SW 1271 (cell line): ENCODE measurements around the gene RDH8.
"Not testable (repeated sequence)": the region's sequence is repeated elsewhere in the genome, so short reads cannot be mapped to it uniquely, and the experiment has no call there.

Experiments used
- DNase-seq, 2 experiments: peaks; one replicate each; lab custom pipeline; 2025; lab: John Stamatoyannopoulos, UW

The RDH8 gene

DNA sequence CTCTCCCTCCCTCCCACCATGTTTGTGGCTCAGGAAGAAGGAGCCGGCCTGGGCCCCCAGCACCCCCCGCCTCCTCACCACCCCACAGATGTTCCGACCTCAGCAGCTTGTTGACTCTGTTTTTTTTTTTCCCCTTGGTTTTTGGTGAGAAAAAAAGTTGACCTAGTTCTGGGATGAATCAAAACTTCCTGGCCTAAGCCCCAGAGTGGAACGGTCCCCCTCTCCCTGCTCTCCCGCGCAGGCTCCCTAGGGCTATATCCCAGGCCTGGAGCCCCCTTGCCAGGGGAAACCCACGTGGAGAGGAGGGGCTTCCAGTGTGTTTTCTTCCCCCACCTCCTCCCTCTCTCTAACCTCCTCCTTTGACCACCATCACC lies 7.0 kb upstream of the RDH8 start:
- no peak for DNase-seq

DNA sequence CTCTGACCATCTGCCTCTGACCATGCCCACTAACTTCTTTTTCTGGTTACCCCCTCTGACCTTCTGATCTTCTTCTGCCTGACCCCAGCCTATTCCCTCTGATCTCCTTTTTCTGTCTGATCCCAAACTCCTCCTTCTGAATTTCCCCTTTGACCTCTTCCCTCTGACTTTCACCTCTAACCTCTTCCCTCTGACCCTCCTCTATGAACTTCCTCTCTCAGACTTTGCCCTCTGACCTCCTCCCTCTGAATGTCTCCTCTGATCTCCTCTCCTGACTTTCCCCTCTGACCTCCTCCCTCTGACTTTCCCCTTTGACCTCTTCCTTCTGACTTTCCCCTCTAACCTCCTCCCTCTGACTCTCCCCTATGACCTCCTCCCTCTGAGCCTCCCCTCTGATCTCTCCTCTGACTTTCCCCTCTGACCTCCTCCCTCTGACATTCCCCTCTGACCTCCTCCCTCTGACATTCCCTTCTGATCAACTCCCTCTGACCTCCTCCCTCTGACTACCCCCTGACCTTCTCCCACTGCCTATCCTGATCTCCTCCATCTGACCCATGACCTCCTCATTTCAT lies 6.4 kb upstream of the RDH8 start:
- DNase-seq, result no peak

DNA sequence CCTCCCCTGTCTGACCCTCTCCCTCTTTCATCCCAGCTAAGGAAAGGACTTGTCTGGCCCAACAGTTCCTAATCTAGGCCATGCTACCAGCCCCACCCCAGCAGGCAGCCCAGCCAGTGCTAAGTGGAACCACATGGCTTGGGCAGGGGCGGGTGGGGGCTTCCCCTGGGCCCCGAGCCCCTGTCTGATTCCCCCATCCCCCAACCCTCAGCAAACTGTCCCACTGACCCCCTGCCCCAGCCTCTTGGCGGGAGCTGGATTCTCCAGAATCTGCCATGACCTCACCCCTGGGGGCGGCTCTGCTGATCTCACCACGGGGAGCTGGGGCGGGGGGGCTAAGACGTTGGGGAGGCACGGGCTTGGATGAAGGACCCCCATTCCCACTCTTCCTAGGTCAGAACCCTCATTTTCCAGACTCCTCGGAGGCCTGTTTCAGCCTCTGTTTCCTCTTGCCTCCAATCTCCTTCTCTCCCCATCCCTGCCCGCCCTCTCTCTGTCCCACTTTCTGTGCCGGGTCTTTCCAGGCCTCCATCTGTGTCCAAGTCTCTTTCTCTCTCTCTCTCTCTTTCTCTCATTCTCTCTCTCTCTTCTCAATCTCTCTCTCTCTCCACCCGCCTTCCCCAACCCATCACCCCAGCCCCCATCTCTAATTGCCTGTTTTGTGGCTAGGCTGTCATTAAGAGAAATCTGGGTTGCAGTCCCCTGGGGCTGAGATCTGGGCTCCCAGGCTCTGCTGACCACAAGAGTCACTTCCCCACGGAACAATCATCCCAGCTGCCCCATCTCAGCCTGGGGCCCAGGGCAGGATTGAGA lies 5.7 kb upstream of the RDH8 start:
- DNase-seq, result no peak

DNA sequence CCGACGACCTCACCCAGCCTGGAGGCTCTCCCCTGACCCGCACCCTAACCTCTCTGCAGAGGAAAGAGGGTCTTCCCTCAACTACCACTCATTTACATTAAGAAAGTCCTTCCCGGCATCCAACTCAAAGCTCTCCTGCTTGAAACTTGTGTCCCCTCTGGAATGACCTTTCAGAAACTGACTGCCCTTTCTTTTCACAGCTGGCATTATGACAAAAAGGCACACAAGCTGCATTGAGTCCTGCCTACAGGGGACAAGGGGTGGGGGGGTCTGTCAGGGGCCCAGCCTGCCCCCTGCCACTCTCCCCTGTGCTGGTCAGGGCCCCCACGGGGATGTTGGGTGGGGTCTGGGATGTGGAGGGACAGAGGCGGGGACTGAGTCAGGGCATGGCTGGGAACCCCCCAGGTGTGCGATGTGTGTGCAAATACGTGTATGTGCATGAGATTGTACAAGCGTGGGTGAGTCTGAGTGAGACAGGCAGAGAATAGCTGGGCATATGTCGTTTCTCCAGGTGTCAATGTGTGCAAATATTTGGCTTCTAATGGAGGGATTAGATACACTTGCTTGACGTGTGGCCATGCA lies 5.0 kb upstream of the RDH8 start:
- no peak for DNase-seq

DNA sequence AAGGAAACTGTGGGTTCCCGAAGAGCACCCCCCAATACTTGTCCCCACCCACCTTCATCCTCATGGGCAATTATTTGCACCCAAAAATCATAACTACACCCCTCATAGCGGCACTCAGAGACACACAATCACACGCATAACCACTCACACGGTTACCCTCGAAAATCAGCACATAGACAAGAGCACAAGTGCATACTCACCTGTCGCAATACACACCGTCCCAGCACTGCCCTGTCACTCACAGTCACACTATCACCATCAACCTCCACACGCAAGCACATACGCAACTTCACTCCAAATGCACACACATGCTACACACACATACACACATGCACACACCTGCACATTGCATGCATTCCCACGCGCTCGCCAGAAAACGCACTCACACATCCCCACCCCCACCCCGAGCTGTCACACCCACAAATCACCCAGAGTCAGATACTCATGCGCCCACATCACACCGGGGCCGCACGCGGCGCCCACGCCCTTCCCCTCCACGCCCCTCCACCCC lies 3.5 kb upstream of the RDH8 start:
- no peak for DNase-seq

DNA sequence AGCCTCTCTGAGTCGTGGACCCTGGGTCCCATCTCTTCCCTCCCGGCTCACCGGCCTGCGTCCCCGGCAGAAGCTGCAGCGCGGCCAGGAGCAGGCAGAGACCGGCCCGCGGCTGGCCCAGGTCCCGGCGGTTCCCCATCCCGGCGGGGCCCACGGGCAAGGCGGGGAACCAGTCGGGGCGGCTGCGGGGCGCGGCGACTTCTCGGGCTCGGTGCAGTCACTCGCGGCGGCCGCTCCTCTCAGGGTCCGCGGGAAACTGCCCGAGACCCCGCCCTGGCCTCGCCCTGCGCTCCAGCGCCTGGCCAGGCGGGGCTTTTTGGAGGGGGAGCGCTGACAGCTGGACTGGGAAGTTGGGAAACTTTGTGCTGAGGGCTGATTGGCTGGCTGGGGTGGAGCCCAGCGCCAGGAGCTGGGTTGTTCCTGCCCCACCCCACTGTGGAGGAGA lies 3.0 kb upstream of the RDH8 start, which contains the start of gene COL5A3:
Gene COL5A3 (minus strand): TSS at position 258 of the 445 bp plus-strand sequence. CDS start 119 bp downstream, at position 139.
- no peak for DNase-seq

DNA sequence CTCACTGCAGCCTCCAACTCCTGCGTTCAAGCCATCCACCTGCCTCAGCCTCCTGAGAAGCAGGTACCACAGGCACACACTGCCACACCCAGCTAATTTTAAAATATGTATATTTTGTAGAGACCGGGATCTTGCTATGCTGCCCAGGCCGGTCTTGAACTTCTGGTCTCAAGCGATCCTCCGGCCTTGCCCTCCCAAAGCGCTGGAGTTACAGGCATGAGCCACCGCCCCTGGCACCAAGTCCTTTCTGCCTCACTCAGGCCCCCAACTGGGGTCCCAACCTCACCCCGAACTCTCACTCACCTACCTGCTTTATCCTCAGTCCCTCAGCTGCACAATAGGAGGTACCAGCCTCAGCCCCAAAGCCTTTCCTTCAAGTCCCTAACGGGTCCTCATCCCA lies 2.3 kb upstream of the RDH8 start:
- DNase-seq, result no peak

DNA sequence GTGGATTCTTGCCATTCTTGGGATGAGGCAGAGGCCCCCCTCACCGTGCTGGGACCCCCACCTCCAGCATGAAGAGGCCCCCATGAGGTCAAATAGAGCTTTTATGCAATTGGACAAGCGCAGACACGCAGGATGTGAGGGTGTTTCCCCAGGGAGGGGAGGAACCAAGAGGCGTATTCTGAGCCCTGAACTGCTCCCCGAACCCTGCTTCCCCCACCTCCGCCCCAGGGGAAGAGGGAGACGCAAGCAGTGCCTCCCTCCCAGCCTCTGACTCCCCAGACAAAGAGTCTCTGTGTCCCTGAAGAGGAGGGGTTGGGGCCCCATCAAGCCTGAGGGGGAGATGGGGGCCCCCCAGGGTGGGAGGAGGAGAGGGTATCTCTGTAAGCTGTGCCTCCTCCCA lies 1.3 kb upstream of the RDH8 start:
- DNase-seq, result no peak

DNA sequence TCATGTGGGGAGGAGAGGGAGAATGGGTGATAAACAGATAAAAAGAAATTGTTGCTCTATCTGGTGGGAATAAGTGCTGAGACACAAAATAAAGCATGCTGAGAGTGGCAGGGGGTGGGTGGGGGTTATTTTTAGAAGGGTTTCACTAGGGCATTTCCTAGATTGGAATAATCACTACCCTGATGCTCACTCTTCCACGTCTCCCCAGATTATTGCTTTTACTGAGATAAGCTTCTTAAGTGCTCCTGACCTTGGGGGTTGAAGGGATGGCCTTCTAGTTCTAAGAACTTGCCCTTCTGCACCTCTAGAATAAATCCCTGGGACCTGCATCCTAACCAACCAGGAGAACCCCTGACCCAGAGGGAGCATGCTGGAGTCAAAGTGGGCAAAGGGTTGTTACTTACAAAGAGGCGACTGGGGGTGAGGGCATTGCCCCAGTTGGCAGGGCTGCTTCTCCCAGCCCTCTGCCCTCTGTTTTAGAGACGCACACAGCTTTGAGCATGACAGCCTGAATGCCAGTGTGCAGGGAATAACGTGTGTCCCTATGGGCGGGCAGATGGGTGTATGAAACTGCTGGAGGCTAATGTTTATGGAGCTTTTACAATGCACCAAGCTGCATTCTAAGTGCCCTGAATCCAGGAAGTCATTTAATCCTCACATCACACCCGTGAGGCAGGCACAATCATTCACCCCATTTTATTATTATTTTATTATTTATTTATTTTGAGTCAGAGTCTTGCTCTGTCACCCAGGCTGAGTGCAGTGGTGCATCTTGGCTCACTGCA lies 743 bp downstream of the RDH8 start:
- no peak for DNase-seq

DNA sequence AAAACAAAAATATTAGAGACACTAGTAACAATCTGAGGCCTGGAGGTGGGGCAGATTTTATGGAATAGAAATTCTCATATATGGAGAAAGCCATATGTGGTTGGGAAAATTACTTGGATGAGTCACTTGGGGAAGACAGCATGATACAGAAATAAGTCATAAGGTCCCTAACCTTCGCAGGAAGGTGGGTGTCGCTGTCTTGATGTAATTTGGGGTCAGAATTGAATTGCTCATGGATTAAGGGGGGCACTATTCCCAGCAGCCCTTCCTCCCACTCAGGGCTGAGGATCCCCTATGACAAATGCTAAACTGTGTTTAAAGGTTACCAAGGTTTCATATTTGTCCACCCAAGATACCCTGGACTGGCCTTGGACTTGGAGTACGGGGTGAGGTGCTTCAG lies 5.0 kb downstream of the RDH8 start:
- DNase-seq, result no peak

DNA sequence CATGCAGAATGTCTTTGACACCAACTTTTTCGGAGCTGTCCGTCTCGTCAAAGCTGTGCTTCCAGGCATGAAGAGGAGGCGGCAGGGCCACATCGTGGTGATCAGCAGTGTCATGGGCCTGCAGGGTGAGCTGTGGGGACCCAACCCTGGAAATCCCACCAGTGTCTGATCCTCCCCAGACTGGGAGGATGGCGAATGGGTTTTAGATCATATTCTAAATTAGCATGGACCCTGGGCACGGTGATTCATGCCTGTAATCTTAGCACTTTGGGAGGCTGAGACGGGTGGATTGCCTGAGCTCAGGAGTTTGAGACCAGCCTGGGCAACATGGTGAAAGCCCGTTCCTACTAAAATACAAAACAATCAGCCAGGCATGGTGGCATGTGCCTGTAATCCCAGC lies 5.5 kb downstream of the RDH8 start:
- DNase-seq, result no peak

DNA sequence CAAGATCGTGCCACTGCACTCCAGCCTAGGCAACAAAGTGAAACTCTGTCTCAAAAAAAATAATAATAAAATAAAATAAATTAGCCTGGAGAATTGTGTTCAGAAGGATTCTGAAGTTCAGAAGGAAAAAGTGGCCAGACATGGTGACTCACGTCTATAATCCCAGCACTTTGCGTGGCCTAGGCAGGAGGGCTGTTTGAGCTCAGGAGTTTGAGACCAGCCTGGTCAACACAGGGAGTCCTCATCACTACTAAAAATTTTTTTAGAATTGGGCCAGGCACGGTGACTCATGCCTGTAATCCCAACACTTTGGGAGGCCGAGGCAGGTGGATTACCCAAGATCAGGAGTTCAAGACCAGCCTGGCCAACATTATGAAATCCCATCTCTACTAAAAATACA lies 6.0 kb downstream of the RDH8 start:
- no peak for DNase-seq

DNA sequence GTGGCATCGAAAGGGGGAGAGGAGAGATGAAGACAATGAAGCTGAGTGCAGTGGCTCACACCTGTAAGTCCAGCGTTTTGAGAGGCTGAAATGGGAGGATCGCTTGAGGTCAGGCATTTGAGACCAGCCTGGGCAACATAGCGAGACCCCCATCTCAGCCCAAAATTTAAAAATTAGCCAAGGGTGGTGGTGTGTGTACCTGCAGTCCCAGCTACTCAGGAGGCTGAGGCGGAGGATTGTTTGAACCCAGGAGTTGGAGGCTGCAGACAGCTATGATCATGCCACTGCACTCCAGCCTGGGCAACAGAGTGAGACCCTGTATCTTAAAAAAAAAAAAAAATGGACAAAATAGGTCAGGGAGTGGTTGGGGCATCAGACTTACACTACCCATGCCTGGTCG lies 7.6 kb downstream of the RDH8 start:
- no peak for DNase-seq

DNA sequence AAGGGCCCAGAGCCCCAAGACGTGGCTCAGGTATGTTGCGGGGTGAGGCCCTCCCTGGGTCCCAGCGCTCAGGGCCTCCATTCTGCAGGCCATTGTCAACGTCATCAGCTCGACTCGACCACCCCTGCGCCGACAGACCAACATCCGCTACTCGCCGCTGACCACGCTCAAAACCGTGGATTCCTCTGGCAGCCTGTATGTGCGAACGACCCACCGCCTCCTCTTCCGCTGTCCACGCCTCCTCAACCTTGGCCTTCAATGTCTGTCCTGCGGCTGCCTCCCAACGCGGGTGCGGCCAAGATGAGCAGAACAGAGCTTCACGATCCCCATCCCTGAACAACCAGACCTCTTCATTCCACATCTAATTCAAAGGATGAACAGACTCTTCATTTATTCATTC lies 8.2 kb downstream of the RDH8 start:
- DNase-seq, result no peak

DNA sequence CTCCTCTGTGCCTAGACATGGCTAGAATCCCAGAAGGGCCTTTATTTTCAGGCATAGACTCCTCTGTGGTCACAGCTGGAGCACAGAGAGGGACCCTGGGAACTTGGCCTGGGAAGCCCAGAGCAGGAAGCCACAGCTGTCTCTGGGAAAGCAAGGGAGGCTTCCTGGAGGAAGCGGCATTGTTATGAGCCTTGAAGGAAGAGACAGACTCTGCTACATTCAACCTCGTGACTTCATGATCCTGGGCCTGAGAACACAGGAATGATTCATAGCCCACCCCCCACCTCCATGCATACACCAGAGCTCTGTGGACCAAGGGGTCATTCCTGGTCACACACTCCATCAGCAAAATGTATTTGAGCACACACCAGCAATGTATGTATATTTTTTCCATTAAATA lies 8.6 kb downstream of the RDH8 start:
- no peak for DNase-seq

DNA sequence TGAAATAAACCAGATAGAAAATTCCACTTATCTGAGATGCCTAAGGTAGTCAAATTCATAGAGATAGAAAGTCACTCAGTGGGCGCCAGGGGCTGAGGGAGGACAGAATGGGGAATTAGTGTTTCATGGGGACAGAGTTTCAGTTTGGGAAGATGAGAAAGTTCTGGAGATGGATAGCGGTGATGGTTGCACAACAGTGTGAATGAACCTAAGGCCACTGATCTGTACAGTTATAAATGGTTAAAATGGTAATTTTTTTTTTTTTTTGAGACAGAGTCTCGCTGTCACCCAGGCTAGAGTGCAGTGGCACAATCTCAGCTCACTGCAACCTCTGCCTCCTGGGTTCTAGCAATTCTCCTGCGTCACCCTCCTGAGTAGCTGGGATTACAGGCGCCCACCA lies 9.8 kb downstream of the RDH8 start:
- DNase-seq, result not testable (repeated sequence)

DNA sequence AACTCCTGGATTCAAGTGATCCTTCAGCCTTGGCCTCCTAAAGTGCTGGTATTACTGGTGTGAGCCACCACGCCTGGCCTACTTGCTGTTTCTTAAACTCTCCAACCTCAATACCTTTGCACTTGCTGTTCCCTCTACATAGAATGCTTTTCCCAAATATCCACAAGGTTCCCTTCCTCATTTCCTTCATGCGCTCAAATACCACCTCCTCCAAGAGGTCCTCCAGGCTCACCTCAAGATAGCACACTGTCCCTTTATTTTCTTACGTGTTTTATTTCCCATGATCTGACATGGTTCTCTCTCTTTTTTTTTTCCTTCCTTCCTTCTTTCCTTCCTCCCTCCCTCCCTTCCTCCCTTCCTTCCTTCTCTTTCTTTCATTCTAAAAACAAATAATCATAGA lies 13.5 kb downstream of the RDH8 start:
- DNase-seq, result no peak

DNA sequence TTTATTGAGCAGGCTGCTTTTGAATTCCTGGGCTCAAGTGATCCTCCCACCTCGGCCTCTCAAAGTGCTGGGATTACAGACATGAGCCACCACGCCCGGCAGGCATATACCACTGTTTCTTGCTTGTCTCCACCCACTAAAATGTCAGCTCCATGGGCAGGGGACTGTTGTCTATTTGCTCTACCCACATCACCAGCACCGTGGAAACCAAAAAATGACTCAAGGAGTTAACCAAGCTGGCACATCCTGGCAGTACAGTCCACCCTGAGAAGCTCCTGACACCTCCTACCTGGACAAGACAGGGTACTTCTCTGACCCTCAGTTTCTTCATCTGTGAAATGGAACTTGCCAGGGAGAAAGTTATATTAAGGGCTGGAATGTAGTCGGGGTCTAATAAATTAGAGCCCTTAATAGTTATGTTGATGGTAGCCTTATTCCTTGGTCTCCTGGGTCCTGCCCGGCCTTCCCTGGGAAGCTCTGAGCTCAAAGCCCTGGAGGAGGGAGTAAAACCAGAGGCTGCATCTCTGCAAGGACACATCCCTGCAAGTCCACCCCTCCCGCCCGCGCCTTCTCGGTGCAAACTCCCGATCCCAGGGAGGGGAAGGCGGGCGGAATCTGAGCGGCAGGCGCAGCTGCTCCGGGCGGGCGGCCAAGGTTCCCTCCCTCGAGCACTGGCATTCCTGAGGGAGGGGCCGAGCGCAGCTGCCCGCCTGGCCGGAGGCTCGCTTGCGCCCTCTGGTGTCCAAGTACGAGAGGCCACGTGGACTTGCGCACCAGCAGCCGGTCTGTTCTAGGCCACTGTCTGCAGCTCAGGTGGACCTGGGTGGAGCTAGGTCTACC lies 14.1 kb downstream of the RDH8 start:
- peak; percentile 44 to 86 for DNase-seq

DNA sequence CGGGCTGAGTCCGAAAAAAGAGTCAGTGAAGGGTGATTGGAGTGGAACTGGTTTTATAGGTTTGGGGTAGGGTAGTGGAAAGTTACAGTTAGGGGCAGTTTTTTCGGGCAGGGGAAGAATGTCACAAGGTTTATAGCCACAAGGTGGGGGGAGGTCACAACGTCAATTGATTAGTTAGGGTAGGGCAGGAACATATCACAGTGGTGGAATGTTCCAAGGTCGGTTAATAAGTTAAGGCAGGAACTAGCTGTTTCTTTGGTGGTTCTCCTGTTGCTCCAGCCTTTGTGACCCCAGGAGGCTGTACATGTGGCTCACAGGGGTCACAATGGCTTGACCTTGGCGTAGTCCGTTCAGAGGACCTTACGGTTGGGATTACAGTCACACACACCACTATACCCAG lies 20.3 kb downstream of the RDH8 start:
- DNase-seq, result no peak

DNA sequence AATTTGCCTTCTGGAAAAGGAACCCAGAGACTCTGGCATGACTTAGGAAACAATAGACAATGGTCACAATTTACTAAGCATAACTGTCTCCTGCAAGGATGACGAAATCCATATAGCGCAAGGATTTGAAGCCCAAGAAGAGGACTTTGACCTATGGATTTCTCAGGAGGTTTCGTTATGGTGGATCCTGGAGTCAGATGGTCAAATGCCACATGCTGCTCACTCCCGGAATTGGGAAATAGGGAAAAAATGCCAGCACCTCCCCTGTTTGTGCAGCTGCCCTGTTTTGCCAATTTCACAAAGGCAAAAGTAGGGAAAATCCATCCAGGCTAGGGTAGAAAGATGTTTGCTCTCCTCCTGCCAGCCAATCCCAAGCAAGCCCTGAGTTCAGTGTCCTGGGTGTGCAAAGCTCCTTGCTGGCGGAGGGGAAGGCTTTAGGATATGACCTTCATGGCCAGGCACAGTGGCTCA lies 23.4 kb downstream of the RDH8 start:
- DNase-seq, result no peak

DNA sequence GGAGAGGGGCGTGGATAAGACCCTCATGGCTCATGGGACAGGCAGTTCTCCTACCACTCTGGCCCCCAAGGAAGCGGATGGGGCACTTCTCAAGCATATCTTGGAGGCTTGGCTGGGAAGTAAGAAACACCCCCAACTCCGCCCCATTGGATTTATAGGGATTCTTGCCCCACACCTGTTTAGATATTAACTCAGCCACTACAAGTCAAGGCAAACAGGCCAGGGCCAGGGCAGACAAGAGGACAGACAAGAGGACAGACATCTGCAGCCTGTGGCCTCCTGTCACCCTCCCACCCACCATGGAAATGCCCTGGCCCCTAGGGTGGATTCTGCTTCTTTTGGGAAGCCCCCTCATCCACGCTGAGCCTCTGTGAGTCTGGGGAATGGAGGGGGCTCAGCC lies 24.1 kb downstream of the RDH8 start:
- no peak for DNase-seq
